ENCODE measurements around the gene LRP2BP. TPM values are rescaled to one million over a fixed set of nuclear protein-coding genes. Genes with fewer than 3 reads are reported as not detected.

LRP2BP gene
- total RNA-seq (2021): 0.19 TPM in 1 of 2 replicates, not detected in the other
- Bru-seq, nascent RNA: percentile 24 among the genes with signal in this experiment
- percentile 28 among the genes with signal in this experiment for BruChase-seq, experiment 1, labeled RNA remaining after a 2-hour chase
- BruChase-seq, experiment 2, labeled RNA remaining after a 6-hour chase: percentile 34 among the genes with signal in this experiment
- long read RNA-seq, partial matches to known transcripts: 0 of 1 reads
- long read RNA-seq, other reads (novel, unspliced or antisense): 1 of 1 reads

- Histone ChIP-seq H3K27ac (ENCODE audit: low read depth, low read length, poor library complexity, severe bottlenecking) (peak within 1 kb of the TSS; percentile 93), H3K9me3 (ENCODE audit: low read depth, low read length, poor library complexity, severe bottlenecking) (no peaks in the 10 kb centered on the region), H3K4me3 (ENCODE audit: low read depth, low read length, poor library complexity, severe bottlenecking) (peak within 1 kb of the TSS; percentile 62), H3K27me3 (replicated peaks; ENCODE audit: insufficient read depth, low read depth, low read length, poor library complexity) (no peaks in the 10 kb centered on the region), H3K4me1 (ENCODE audit: insufficient read depth, low read length, poor library complexity, severe bottlenecking) (peaks cover 18% of the 10 kb centered on the region), H3K36me3 (ENCODE audit: insufficient read depth, low read length, poor library complexity, severe bottlenecking) (no peaks in the 10 kb centered on the region)
- DNase-seq (ENCODE audit: low spot score): no peak
- BruUV-seq (replicated peaks): no TSS peak
- TF ChIP-seq EZH2 (IDR thresholded peaks at IDR 0.05; ENCODE audit: borderline replicate concordance, low read depth, low read length, poor library complexity, severe bottlenecking): no peak
- no peak for TF ChIP-seq CTCF (conservative IDR thresholded peaks at IDR 0.05; ENCODE audit: low read depth, low read length)
- POLR2A ChIA-PET (ENCODE audit: low non-redundant PET): interaction anchor here (0.9 kb wide), 1 partner anchor 44 kb away, joined by 3 read pairs; no protein-coding TSS in a partner anchor
- intact Hi-C loops (cut with micrococcal nuclease; ENCODE audit: unreplicated experiment): loop anchor here (5.0 kb wide), 1 partner anchor 188 kb away; the partner anchor contains the start of gene SNX25
- CTCF ChIA-PET: no interaction called here
Measured at GRCh38 chr4:185395238-185395955, at the start of gene LRP2BP. LRP2BP (minus strand) TSS chr4:185395924; CDS start chr4:185378186, 17,738 bp downstream.

DNA sequence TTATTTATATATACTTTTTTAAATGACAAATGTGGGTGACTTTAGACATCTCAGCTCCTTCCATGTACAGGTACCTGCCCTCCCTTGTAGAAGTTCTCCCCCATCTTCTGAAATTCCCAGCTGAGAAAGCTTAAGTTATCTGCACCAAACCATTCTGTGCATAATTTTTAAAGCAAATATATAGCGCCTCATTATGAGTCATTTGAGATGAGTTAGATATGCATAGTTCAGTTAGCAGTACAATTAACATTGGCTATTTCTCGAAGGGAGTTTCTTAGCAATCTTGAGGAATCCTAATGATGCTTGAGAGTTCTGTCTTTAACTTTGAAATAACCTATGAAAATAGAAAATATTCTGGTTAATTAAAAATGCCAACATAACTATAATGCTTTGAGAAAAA lies 49.5 kb upstream of the LRP2BP start:
- no peaks in the 10 kb centered on the region for H3K27me3 ChIP-seq (replicated peaks; ENCODE audit: insufficient read depth, low read depth, low read length, poor library complexity)
- ChIA-PET CTCF (no interaction called here), POLR2A (ENCODE audit: low non-redundant PET) (interaction anchor here (0.5 kb wide), 1 partner anchor 8 kb away, joined by 27 read pairs; no protein-coding TSS in a partner anchor)
- H3K4me3 ChIP-seq (ENCODE audit: low read depth, low read length, poor library complexity, severe bottlenecking): no peak overlapping the region
- no peak for DNase-seq (ENCODE audit: low spot score)
- BruUV-seq (replicated peaks): no TSS peak
- no peaks in the 10 kb centered on the region for H3K36me3 ChIP-seq (ENCODE audit: insufficient read depth, low read length, poor library complexity, severe bottlenecking)
- TF ChIP-seq CTCF (conservative IDR thresholded peaks at IDR 0.05; ENCODE audit: low read depth, low read length) (no peak), EZH2 (IDR thresholded peaks at IDR 0.05; ENCODE audit: borderline replicate concordance, low read depth, low read length, poor library complexity, severe bottlenecking) (no peak)
- H3K9me3 ChIP-seq (ENCODE audit: low read depth, low read length, poor library complexity, severe bottlenecking): no peaks in the 10 kb centered on the region
- no peaks in the 10 kb centered on the region for H3K4me1 ChIP-seq (ENCODE audit: insufficient read depth, low read length, poor library complexity, severe bottlenecking)
- H3K27ac ChIP-seq (ENCODE audit: low read depth, low read length, poor library complexity, severe bottlenecking): no peak overlapping the region
- intact Hi-C loops (cut with micrococcal nuclease; ENCODE audit: unreplicated experiment): no loop called here

DNA sequence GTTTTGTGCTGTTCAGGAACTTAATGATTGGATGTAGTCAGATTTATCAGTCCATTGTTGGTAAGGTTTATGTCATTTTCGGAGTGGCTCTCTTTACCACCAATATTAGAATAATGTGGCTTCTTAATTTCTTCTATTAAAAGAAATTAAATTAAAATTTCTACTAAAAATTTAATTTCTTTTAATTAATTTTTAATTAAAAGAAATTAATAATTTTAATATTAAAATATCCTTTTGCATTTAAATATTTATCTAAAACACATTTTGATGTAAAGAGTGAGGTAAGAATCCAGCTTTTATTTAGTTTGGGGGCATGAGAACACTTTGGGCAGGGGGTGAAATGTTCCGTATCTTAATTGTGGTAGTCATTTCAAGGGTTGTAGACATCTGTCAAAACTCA lies 45.8 kb upstream of the LRP2BP start:
- no peaks in the 10 kb centered on the region for H3K9me3 ChIP-seq (ENCODE audit: low read depth, low read length, poor library complexity, severe bottlenecking)
- no peaks in the 10 kb centered on the region for H3K27me3 ChIP-seq (replicated peaks; ENCODE audit: insufficient read depth, low read depth, low read length, poor library complexity)
- no peak overlapping the region for H3K27ac ChIP-seq (ENCODE audit: low read depth, low read length, poor library complexity, severe bottlenecking)
- no peaks in the 10 kb centered on the region for H3K36me3 ChIP-seq (ENCODE audit: insufficient read depth, low read length, poor library complexity, severe bottlenecking)
- no peaks in the 10 kb centered on the region for H3K4me1 ChIP-seq (ENCODE audit: insufficient read depth, low read length, poor library complexity, severe bottlenecking)
- H3K4me3 ChIP-seq (ENCODE audit: low read depth, low read length, poor library complexity, severe bottlenecking): no peak overlapping the region
- intact Hi-C loops (cut with micrococcal nuclease; ENCODE audit: unreplicated experiment): no loop called here
- BruUV-seq (replicated peaks): no TSS peak
- ChIA-PET CTCF (no interaction called here), POLR2A (ENCODE audit: low non-redundant PET) (interaction anchor here (0.6 kb wide), 1 partner anchor 481 kb away, joined by 4 read pairs; no protein-coding TSS in a partner anchor)
- DNase-seq (ENCODE audit: low spot score): no peak
- no peak for TF ChIP-seq EZH2 (IDR thresholded peaks at IDR 0.05; ENCODE audit: borderline replicate concordance, low read depth, low read length, poor library complexity, severe bottlenecking)
- no peak for TF ChIP-seq CTCF (conservative IDR thresholded peaks at IDR 0.05; ENCODE audit: low read depth, low read length)

All from A673 (cell line).